ENCODE results near the gene ATAD3B. TPM values are rescaled to one million over a fixed set of nuclear protein-coding genes. Genes with fewer than 3 reads are reported as not detected.

ATAD3B gene
- total and polyA plus RNA-seq, 10 of the 15 experiments (the other 5 are each of a cell fraction or from before 2014, with no cell fraction given): 0.03 to 38.8 (median 23.8) TPM

DNA sequence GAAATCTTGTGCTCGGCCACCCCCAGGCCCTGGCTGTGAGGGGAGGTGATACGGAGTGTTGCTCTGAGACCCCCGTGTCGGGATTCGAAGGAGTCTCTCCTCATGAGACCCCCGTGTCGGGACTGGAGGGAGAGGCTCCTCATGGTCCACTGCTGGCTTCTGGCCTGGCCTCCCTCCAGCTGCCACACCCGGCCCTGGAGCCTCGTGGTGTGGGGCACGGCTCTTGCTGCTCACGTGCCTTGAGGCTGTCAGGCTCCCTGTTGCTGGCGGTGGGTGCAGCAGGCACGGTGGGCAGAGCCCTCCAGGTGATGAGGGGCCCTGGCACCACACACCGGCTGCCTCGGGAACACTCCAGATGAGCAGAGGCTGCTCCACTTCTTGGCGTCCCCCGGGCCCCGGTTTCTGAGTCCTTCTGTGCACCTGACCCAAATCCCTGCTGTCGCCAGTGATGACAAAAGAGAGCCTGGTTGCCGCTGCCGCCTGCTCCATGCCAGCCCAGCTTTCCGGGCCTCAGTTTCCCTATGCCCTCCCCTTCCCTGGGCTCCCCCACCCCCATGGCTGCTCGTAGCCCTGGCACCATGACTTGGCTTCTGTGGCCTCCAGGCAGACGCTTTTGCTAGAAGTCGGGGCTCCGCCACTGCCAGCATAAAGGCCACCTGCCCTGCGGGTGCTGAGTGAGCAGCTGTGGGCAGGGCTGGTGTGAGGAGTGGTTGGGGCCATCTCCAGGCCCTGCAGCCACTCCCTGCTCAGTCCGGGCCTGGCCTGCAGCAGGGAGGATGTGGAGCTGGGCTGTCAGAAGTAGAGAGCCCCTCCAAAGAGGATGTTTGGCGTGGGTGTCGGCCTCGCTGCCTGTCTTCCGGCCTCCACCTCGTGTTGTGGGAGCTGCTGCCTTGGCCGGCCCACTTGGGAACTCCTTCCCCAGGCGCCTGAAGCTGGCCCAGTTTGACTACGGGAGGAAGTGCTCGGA lies 57.0 kb downstream of the ATAD3B start (continued):
- TF ChIP-seq CTCF (IDR thresholded peaks at IDR 0.05 in 2 of 3, conservative IDR thresholded peaks at IDR 0.05 in 1 of 3; ENCODE audit: control insufficient read depth in 2 of 3, extremely low read depth in 1 of 3, insufficient read depth in 1 of 3, low read depth in 3 of 3, low read length in 3 of 3): no peak
- TF ChIP-seq SIN3A (IDR thresholded peaks at IDR 0.05; ENCODE audit: low read depth, low read length): no peak

GRCh38 chr1:1529321-1529720 lies 57.8 kb downstream of the ATAD3B start:
- CTCF ChIA-PET: no interaction called here
- no peaks in the 10 kb centered on the region for H3K27me3 ChIP-seq (replicated peaks in 1 of 2; ENCODE audit: control insufficient read depth in 2 of 2, insufficient read depth in 2 of 2, low read length in 1 of 2)
- no peak overlapping the region for H3K9ac ChIP-seq (ENCODE audit: control insufficient read depth, insufficient read depth, low read length)
- no peaks in the 10 kb centered on the region for H3K79me2 ChIP-seq (ENCODE audit: control insufficient read depth, insufficient read depth, low read length)
- in situ Hi-C loops (cut with MboI): no loop called here
- H3K36me3 ChIP-seq (ENCODE audit: control insufficient read depth in 2 of 2, insufficient read depth in 2 of 2, low read length in 1 of 2): peaks cover 11 to 17% of the 10 kb centered on the region in 2 experiments
- no peaks in the 10 kb centered on the region; the same call in 1 of the 3 replicates for H3K9me3 ChIP-seq (replicated peaks; ENCODE audit: control insufficient read depth, insufficient read depth, low read length)
- ATAC-seq (no peak), DNase-seq (ENCODE audit: low read depth, low spot score) (no peak), FAIRE-seq (no peak)
- no peak overlapping the region for H2AFZ ChIP-seq (ENCODE audit: control insufficient read depth, low read depth, low read length)
- H4K20me1 ChIP-seq (ENCODE audit: control insufficient read depth, insufficient read depth): no peaks in the 10 kb centered on the region
- RAD21 ChIA-PET (ENCODE audit: unreplicated experiment): no interaction called here
- no TSS peak for BruUV-seq (replicated peaks)
- H3K4me2 ChIP-seq (ENCODE audit: control insufficient read depth, insufficient read depth): no peak overlapping the region
- no peaks in the 10 kb centered on the region for H3K4me1 ChIP-seq (ENCODE audit: control insufficient read depth, insufficient read depth, low read length)
- SMC1A ChIA-PET (ENCODE audit: uncharacterized antibody, unreplicated experiment): no interaction called here
- H3K27ac ChIP-seq (ENCODE audit: control insufficient read depth, insufficient read depth): no peak overlapping the region
- no peak overlapping the region for H3K4me3 ChIP-seq
- POLR2A ChIA-PET: no interaction called here
- 94% methylated on average over 15 of the region's 18 CpGs for WGBS (ENCODE audit: insufficient coverage, insufficient replicate concordance, low lambda C conversion rate, missing lambda C conversion rate)
- intact Hi-C loops (cut with micrococcal nuclease; ENCODE audit: unreplicated experiment): no loop called here
- TF ChIP-seq SMARCA5 (IDR thresholded peaks at IDR 0.05) (no peak), RAD51 (IDR thresholded peaks at IDR 0.05) (no peak), KAT2A (conservative IDR thresholded peaks at IDR 0.05; ENCODE audit: control insufficient read depth, low read depth, low read length) (no peak), SMAD1 (IDR thresholded peaks at IDR 0.05; ENCODE audit: low read depth, partially characterized antibody) (no peak), FOXK2 (IDR thresholded peaks at IDR 0.05) (no peak), CHD2 (IDR thresholded peaks at IDR 0.05; ENCODE audit: borderline replicate concordance, low read depth, low read length) (no peak), TCF3 (IDR thresholded peaks at IDR 0.05; ENCODE audit: borderline replicate concordance, insufficient read depth, low read depth, low read length) (no peak), NBN (IDR thresholded peaks at IDR 0.05) (no peak), ZBTB40 (IDR thresholded peaks at IDR 0.05; ENCODE audit: borderline replicate concordance) (no peak), ZNF384 (IDR thresholded peaks at IDR 0.05; ENCODE audit: borderline replicate concordance, low read depth, low read length) (no peak)
- TF ChIP-seq, protein P1, sequence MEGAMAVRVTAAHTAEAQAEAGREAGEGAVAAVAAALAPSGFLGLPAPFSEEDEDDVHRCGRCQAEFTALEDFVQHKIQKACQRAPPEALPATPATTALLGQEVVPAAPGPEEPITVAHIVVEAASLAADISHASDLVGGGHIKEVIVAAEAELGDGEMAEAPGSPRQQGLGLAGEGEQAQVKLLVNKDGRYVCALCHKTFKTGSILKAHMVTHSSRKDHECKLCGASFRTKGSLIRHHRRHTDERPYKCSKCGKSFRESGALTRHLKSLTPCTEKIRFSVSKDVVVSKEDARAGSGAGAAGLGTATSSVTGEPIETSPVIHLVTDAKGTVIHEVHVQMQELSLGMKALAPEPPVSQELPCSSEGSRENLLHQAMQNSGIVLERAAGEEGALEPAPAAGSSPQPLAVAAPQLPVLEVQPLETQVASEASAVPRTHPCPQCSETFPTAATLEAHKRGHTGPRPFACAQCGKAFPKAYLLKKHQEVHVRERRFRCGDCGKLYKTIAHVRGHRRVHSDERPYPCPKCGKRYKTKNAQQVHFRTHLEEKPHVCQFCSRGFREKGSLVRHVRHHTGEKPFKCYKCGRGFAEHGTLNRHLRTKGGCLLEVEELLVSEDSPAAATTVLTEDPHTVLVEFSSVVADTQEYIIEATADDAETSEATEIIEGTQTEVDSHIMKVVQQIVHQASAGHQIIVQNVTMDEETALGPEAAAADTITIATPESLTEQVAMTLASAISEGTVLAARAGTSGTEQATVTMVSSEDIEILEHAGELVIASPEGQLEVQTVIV (IDR thresholded peaks at IDR 0.05; ENCODE audit: borderline replicate concordance, partially characterized antibody): no peak
